Psoas muscle (tissue), 8 donors: ENCODE data around the gene MOB3B. TPM values are rescaled to one million over a fixed set of nuclear protein-coding genes. Genes with fewer than 3 reads are reported as not detected.

Experiments
- ATAC-seq, 4 donors: fragments of 200-7000 bp; cut with Tn5 transposase; one replicate each; pipeline ENCODE4 v1.9.1; 2020; ENCODE audit warnings: moderate library complexity in 3 of 4, mild to moderate bottlenecking in 2 of 4
- DNase-seq, 2 donors: peaks; one replicate each; pipeline ENCODE4 v3.0.0-alpha.2; 2020
- H3K27ac ChIP-seq: fragments of 200-600 bp; one replicate; pipeline ENCODE4 v1.8.0; 2022
- H3K27me3 ChIP-seq, 3 donors: fragments of 200-600 bp in 1 of 3; one replicate each; pipeline versions ENCODE4 v1.6.1 to v1.8.0; 2013 to 2022; ENCODE audit warnings: low read length in 2 of 3, mild to moderate bottlenecking in 2 of 3, moderate library complexity in 1 of 3; ENCODE audit not compliant: insufficient read depth in 3 of 3
- H3K36me3 ChIP-seq, 2 donors: fragments of 200-600 bp in 1 of 2; one replicate each; pipeline versions ENCODE4 v1.6.1 to v1.8.0; 2013 to 2022; ENCODE audit warnings: low read depth in 1 of 2, mild to moderate bottlenecking in 1 of 2, moderate library complexity in 1 of 2; ENCODE audit not compliant: insufficient read depth in 1 of 2
- H3K4me1 ChIP-seq: fragments of 200-600 bp; one replicate; pipeline ENCODE4 v1.8.0; 2022
- H3K4me3 ChIP-seq: fragments of 200-600 bp; one replicate; pipeline ENCODE4 v1.8.0; 2022; ENCODE audit warnings: mild to moderate bottlenecking
- H3K9me3 ChIP-seq: fragments of 200-600 bp; one replicate; pipeline ENCODE4 v1.8.0; 2022
- WGBS, 3 donors: extraction: QIAGEN DNeasy Blood & Tissue Kit; methylation state at CpG; one replicate each; pipeline versions ENCODE4 v1.1.6 to v1.1.7; 2013; 5-methylcytosine and 5-hydroxymethylcytosine counted together
- intact Hi-C, 2 donors: fragments of 100-400 bp; cut with DNase I; formaldehyde crosslinking; loops; one replicate each; pipeline versions ENCODE4 v1.11.0 to v1.14.2; 2022
- polyA plus RNA-seq, 3 donors: library from polyadenylated mRNA; stranded (reverse); fragments of 200-250 nt; gene quantifications; one replicate each; pipeline ENCODE4 v1.2.3, GENCODE V29; 2013
- total RNA-seq, 4 donors: library from RNA; stranded (reverse); fragmentation: NEBNext Ultra II Directional in 2 of 4; extraction: Animal tissue kit (Norgen Biotek cat#: 25700) in 2 of 4; gene quantifications; one replicate each; pipeline versions ENCODE4 v1.2.1 to v1.2.4, GENCODE V29; 2021 to 2023
- TF ChIP-seq, protein P1 (sequence below): fragments of 200-600 bp; IDR thresholded peaks from one replicate; pipeline ENCODE4 v1.8.0; 2022; ENCODE audit warnings: antibody characterized with exemption
- donor health status: healthy with polysubstance abuse.
- donor health status: DM: no; HTN: no; CAD: no; lungs with moderate emphysema.
- donor health status: Bipolar disorder and iron deficiency.
- donor health status: healthy.
- donor health status: DM: yes; HTN: yes; CAD: no.
- donor health status: DM: no; HTN: no; CAD: no.
- donor health status: DM: no; HTN: no; CAD: no.
- donor health status: DM: yes; HTN: yes; CAD: no.

Gene MOB3B
- total and polyA plus RNA-seq, 7 donors = 0.57 to 4.5 (median 1.8) TPM

DNA sequence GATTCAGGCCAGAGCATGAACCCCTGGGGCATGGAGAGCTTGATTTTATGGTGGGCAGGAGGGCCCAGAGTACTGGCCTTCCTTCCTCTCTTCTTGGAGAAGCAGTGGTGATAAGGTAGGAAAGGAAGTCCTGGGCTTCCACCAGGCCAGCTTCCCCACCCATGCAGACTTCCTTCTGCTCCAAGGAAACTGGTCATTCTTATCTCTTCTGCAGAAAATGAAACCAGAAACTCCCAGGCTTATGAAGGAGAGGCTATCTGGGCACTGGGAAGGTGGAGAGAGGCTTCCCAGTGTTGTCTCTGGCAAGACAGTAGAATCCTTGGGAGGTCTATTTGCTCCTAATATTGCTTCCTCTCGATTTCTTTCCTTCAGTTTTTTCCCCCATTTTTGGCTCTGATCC lies 122.1 kb downstream of the MOB3B start:
- H3K27ac ChIP-seq = no peak overlapping the region

DNA sequence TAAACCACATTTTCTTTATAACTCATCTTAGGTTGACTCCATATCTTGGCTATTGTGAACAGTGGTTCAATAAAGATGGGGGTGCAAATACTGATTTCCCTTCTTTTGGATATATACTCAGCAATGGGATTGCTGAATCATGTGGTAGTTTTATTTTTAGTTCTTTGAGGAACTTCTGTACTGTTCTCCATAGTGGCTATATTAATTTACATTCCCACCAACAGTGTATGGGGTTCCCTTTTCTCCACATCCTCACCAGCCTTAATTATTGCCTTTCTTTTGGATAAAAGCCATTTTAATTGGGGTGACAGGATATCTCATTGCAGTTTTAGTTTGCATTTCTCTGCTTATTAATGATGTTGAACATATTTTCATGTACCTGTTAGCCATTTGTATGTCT lies 125.0 kb downstream of the MOB3B start:
- DNase-seq = no peak
- TF ChIP-seq, protein P1, sequence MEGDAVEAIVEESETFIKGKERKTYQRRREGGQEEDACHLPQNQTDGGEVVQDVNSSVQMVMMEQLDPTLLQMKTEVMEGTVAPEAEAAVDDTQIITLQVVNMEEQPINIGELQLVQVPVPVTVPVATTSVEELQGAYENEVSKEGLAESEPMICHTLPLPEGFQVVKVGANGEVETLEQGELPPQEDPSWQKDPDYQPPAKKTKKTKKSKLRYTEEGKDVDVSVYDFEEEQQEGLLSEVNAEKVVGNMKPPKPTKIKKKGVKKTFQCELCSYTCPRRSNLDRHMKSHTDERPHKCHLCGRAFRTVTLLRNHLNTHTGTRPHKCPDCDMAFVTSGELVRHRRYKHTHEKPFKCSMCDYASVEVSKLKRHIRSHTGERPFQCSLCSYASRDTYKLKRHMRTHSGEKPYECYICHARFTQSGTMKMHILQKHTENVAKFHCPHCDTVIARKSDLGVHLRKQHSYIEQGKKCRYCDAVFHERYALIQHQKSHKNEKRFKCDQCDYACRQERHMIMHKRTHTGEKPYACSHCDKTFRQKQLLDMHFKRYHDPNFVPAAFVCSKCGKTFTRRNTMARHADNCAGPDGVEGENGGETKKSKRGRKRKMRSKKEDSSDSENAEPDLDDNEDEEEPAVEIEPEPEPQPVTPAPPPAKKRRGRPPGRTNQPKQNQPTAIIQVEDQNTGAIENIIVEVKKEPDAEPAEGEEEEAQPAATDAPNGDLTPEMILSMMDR = no peak
- no peak for ATAC-seq
- Histone ChIP-seq H3K4me1 (peaks cover 9% of the 10 kb centered on the region), H3K4me3 (no peak overlapping the region), H3K9me3 (no peaks in the 10 kb centered on the region), H3K27ac (no peak overlapping the region), H3K36me3 (no peaks in the 10 kb centered on the region), H3K27me3 (no peaks in the 10 kb centered on the region)
- intact Hi-C loops = no loop called here

More for the DNA sequence above, 122.1 kb downstream of the MOB3B start:
- Histone ChIP-seq H3K27me3 (no peaks in the 10 kb centered on the region), H3K9me3 (no peaks in the 10 kb centered on the region), H3K36me3 (no peaks in the 10 kb centered on the region), H3K4me3 (no peak overlapping the region), H3K4me1 (peaks cover 9% of the 10 kb centered on the region)
- ATAC-seq = no peak
- intact Hi-C loops = no loop called here
- 21 to 32% (median 24%) methylated on average over 1 of the region's 1 CpG for WGBS, 3 donors
- DNase-seq = no peak
- TF ChIP-seq, protein P1 = no peak

DNA sequence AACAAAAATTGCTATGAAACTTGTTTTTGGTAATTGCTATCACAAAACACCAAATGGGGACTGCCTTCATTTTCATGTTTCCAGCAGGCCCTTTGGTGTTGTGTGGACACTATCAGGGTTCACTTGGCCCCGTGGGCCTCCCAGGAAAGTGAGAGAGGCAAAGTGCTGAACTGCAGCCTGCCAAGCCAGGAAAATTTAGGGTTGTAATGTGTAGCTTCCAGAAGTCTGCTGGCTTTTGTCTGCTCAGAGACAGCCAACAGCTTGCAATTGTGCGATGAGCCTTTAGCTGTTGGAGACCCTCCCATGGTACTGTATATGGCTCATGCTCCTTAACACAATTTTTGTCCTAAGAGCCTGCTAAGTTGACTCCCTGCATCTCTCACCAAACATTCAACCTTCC lies 127.0 kb downstream of the MOB3B start:
- TF ChIP-seq, protein P1 = no peak
- H3K4me1 ChIP-seq = peaks cover 6% of the 10 kb centered on the region
- DNase-seq (no peak), ATAC-seq (no peak)
- no peaks in the 10 kb centered on the region for H3K27me3 ChIP-seq
- 34 to 63% (median 36%) methylated on average over 2 of the region's 2 CpGs for whole genome bisulfite sequencing, 3 donors
- no peak overlapping the region for H3K4me3 ChIP-seq
- intact Hi-C loops = no loop called here
- H3K9me3 ChIP-seq = no peaks in the 10 kb centered on the region
- no peak overlapping the region for H3K27ac ChIP-seq
- H3K36me3 ChIP-seq = no peaks in the 10 kb centered on the region

DNA sequence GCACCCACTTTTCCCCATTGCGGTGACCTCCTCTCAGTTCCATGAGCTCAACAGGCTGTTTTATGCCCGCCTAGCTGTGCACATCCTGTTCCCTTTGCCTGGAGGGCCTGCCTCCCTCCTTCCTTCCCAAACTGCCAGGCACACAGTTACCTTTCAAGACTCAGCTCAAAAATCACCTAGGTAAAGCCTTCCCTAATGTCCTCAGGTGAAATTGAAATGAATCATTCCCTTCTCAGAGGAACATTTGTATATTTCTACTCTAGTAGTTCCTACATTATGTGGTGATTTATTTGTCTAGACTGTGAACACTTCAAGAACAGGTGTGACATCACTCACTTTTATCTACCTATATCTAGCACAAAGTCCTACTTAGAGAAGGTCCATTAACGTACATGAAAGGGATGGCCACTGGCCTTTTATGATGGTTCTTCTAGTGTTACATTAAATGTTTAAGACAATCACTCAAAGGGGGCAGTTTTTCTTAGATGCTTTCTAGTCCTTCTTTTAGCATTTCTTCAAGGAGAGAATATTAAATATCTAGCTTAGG lies 129.2 kb downstream of the MOB3B start:
- no peak for DNase-seq
- TF ChIP-seq, protein P1 = no peak
- no peaks in the 10 kb centered on the region for H3K4me1 ChIP-seq
- intact Hi-C loops = no loop called here
- WGBS, 3 donors = 94 to 95% (median 94%) methylated on average over 3 of the region's 3 CpGs
- H3K4me3 ChIP-seq = no peak overlapping the region
- H3K9me3 ChIP-seq = no peaks in the 10 kb centered on the region
- no peaks in the 10 kb centered on the region for H3K27me3 ChIP-seq
- no peak for ATAC-seq
- no peaks in the 10 kb centered on the region for H3K36me3 ChIP-seq
- H3K27ac ChIP-seq = no peak overlapping the region
